Activated CD4-positive, alpha-beta T cell treated with anti-CD3 and anti-CD28 coated beads for 4 hours (primary cell): ENCODE results near the gene TENM4.

Source experiments
- DNase-seq, 2 donors: peaks; one replicate each; pipeline ENCODE4 v3.0.0-alpha.2; 2020

Gene TENM4

GRCh38 chr11:78711735-78712134, 729.1 kb downstream of the TENM4 start:
- DNase-seq, result no peak

- DNase-seq, result no peak
Measured at GRCh38 chr11:78710417-78710816, 730.4 kb downstream of the TENM4 start.

GRCh38 chr11:78708388-78708787, 732.4 kb downstream of the TENM4 start:
- DNase-seq, result no peak

- DNase-seq, result no peak
Measured at GRCh38 chr11:78706551-78706950, 734.3 kb downstream of the TENM4 start.

- no peak for DNase-seq
Measured at GRCh38 chr11:78704811-78705210, 736.0 kb downstream of the TENM4 start.

- no peak for DNase-seq
Measured at GRCh38 chr11:78699609-78700135, 741.2 kb downstream of the TENM4 start.

GRCh38 chr11:78698612-78699011, 742.2 kb downstream of the TENM4 start:
- no peak for DNase-seq

- DNase-seq, result no peak
Measured at GRCh38 chr11:78696177-78696576, 744.7 kb downstream of the TENM4 start.

GRCh38 chr11:78694152-78694551, 746.7 kb downstream of the TENM4 start:
- DNase-seq, result no peak

GRCh38 chr11:78691215-78691614, 749.6 kb downstream of the TENM4 start:
- no peak for DNase-seq

- no peak for DNase-seq
Measured at GRCh38 chr11:78690352-78690987, 750.4 kb downstream of the TENM4 start.

- DNase-seq, result no peak
Measured at GRCh38 chr11:78689585-78690153, 751.2 kb downstream of the TENM4 start.

GRCh38 chr11:78689101-78689500, 751.7 kb downstream of the TENM4 start:
- no peak for DNase-seq

- no peak for DNase-seq
Measured at GRCh38 chr11:78688460-78688859, 752.4 kb downstream of the TENM4 start.

GRCh38 chr11:78685156-78685555, 755.7 kb downstream of the TENM4 start:
- no peak for DNase-seq

- no peak for DNase-seq
Measured at GRCh38 chr11:78684377-78684776, 756.5 kb downstream of the TENM4 start.

GRCh38 chr11:78683774-78684173, 757.1 kb downstream of the TENM4 start:
- DNase-seq, result no peak

- DNase-seq, result no peak
Measured at GRCh38 chr11:78676026-78676557, 764.7 kb downstream of the TENM4 start.

GRCh38 chr11:78672850-78673620, 767.8 kb downstream of the TENM4 start:
- DNase-seq, result no peak

- no peak for DNase-seq
Measured at GRCh38 chr11:78669249-78669648, 771.6 kb downstream of the TENM4 start.

- DNase-seq, result no peak
Measured at GRCh38 chr11:78667461-78667860, 773.4 kb downstream of the TENM4 start.

GRCh38 chr11:78666675-78667160, 774.1 kb downstream of the TENM4 start:
- no peak for DNase-seq

GRCh38 chr11:78664636-78665035, 776.2 kb downstream of the TENM4 start:
- DNase-seq, result no peak

GRCh38 chr11:78662811-78663210, 778.0 kb downstream of the TENM4 start:
- DNase-seq, result no peak
